ENCODE results near the gene LSR.

LSR gene

GRCh38 chr19:35298561-35298972 lies 49.8 kb downstream of the LSR start (continued):
- TF ChIP-seq INSM2 (tag by site-specific recombination; IDR thresholded peaks at IDR 0.05) (no peak), ZNF843 (tag by site-specific recombination; IDR thresholded peaks at IDR 0.05) (0 out of 2 replicates have a peak, but pooled peaks have one; percentile 31), BCL11A (tag by site-specific recombination; IDR thresholded peaks at IDR 0.05; ENCODE audit: low read depth) (no peak), ZNF350 (tag by site-specific recombination; IDR thresholded peaks at IDR 0.05) (no peak), GFI1B (tag by site-specific recombination; IDR thresholded peaks at IDR 0.05) (no peak), ZNF548 (tag by site-specific recombination; IDR thresholded peaks at IDR 0.05) (0 out of 2 replicates have a peak, but pooled peaks have one; percentile 49), ZNF398 (tag by site-specific recombination; IDR thresholded peaks at IDR 0.05) (peak; percentile 5; the same call in 1 of the 2 replicates), ZNF112 (tag by site-specific recombination; IDR thresholded peaks at IDR 0.05) (0 out of 2 replicates have a peak, but pooled peaks have one; percentile 6), ZNF354C (tag by site-specific recombination; IDR thresholded peaks at IDR 0.05; ENCODE audit: borderline replicate concordance, low read depth) (peak; percentile 17; the same call in 1 of the 2 replicates), YY1 (tag by site-specific recombination; IDR thresholded peaks at IDR 0.05) (no peak; the same call in 1 of the 2 replicates), PRDM2 (tag by site-specific recombination; IDR thresholded peaks at IDR 0.05; ENCODE audit: borderline replicate concordance) (no peak), ZNF701 (tag by site-specific recombination; IDR thresholded peaks at IDR 0.05) (no peak), PRDM1 (tag by site-specific recombination; IDR thresholded peaks at IDR 0.05) (no peak), ZNF223 (tag by site-specific recombination; IDR thresholded peaks at IDR 0.05) (peak; percentile 12; the same call in 1 of the 2 replicates), ZBTB11 (tag by site-specific recombination; conservative IDR thresholded peaks at IDR 0.05; ENCODE audit: low read depth) (no peak), ZBTB7A (tag by site-specific recombination; IDR thresholded peaks at IDR 0.05; ENCODE audit: low read depth) (no peak; the same call in 1 of the 2 replicates), TCF7L2 (IDR thresholded peaks at IDR 0.05; ENCODE audit: borderline replicate concordance, low read depth, low read length) (no peak), ZNF518A (tag by site-specific recombination; conservative IDR thresholded peaks at IDR 0.05; ENCODE audit: low read depth) (no peak), ZFP69B (tag by site-specific recombination; IDR thresholded peaks at IDR 0.05) (0 out of 2 replicates have a peak, but pooled peaks have one; percentile 8), ZSCAN5A (tag by site-specific recombination; IDR thresholded peaks at IDR 0.05) (no peak)
